Measurements from ENCODE around the gene ESR1.

DNA sequence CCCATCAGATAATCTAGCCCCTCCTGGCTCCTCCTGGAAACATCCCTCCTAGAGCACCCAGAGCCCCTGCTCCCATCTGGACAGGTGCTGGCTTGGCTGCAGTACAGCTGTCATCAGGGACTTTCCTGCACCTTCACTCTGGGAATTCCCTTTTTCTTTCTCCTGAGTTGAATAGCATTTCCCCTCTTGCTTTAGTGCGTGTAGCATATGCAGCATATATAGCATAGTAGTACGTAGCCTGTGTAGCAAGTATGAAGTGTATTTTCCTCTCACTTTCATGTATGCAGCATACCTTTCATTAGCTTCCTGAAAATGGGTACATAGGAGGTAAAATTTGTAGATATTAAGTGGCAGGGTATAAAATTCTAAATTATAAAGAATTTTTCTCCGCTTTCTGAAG lies 352.9 kb downstream of the ESR1 start:
- TF ChIP-seq, protein P1, sequence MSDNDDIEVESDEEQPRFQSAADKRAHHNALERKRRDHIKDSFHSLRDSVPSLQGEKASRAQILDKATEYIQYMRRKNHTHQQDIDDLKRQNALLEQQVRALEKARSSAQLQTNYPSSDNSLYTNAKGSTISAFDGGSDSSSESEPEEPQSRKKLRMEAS (IDR thresholded peaks at IDR 0.05) = no peak
- TF ChIP-seq SP1 (IDR thresholded peaks at IDR 0.05) (no peak), RAD21 (IDR thresholded peaks at IDR 0.05) (no peak)
- TF ChIP-seq, protein P2, sequence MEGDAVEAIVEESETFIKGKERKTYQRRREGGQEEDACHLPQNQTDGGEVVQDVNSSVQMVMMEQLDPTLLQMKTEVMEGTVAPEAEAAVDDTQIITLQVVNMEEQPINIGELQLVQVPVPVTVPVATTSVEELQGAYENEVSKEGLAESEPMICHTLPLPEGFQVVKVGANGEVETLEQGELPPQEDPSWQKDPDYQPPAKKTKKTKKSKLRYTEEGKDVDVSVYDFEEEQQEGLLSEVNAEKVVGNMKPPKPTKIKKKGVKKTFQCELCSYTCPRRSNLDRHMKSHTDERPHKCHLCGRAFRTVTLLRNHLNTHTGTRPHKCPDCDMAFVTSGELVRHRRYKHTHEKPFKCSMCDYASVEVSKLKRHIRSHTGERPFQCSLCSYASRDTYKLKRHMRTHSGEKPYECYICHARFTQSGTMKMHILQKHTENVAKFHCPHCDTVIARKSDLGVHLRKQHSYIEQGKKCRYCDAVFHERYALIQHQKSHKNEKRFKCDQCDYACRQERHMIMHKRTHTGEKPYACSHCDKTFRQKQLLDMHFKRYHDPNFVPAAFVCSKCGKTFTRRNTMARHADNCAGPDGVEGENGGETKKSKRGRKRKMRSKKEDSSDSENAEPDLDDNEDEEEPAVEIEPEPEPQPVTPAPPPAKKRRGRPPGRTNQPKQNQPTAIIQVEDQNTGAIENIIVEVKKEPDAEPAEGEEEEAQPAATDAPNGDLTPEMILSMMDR (IDR thresholded peaks at IDR 0.05; ENCODE audit: low read depth, low read length, missing input control) = no peak
- TF ChIP-seq, protein P3, sequence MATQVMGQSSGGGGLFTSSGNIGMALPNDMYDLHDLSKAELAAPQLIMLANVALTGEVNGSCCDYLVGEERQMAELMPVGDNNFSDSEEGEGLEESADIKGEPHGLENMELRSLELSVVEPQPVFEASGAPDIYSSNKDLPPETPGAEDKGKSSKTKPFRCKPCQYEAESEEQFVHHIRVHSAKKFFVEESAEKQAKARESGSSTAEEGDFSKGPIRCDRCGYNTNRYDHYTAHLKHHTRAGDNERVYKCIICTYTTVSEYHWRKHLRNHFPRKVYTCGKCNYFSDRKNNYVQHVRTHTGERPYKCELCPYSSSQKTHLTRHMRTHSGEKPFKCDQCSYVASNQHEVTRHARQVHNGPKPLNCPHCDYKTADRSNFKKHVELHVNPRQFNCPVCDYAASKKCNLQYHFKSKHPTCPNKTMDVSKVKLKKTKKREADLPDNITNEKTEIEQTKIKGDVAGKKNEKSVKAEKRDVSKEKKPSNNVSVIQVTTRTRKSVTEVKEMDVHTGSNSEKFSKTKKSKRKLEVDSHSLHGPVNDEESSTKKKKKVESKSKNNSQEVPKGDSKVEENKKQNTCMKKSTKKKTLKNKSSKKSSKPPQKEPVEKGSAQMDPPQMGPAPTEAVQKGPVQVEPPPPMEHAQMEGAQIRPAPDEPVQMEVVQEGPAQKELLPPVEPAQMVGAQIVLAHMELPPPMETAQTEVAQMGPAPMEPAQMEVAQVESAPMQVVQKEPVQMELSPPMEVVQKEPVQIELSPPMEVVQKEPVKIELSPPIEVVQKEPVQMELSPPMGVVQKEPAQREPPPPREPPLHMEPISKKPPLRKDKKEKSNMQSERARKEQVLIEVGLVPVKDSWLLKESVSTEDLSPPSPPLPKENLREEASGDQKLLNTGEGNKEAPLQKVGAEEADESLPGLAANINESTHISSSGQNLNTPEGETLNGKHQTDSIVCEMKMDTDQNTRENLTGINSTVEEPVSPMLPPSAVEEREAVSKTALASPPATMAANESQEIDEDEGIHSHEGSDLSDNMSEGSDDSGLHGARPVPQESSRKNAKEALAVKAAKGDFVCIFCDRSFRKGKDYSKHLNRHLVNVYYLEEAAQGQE (IDR thresholded peaks at IDR 0.05) = no peak
